Esophagus squamous epithelium (tissue), 5 donors: ENCODE measurements around the gene CAPN11. TPM values are rescaled to one million over a fixed set of nuclear protein-coding genes. Genes with fewer than 3 reads are reported as not detected.
A peak's percentile ranks its signal among the peaks of the same experiment; 100 is the strongest.

Experiments
- DNase-seq: peaks from one replicate; lab custom pipeline; 2025; lab: John Stamatoyannopoulos, UW
- H3K27ac ChIP-seq, 4 donors: fragments of 200-600 bp; sonication (generic); one replicate each; pipeline ENCODE4 v1.5.1; 2016 to 2019; ENCODE audit warnings: mild to moderate bottlenecking in 1 of 4
- H3K27me3 ChIP-seq, 4 donors: fragments of 200-600 bp; sonication (generic); 1 replicate in 3 of 4; 2 replicates in 1 of 4; pipeline versions ENCODE4 v1.5.1 to v1.6.0; 2017 to 2021; ENCODE audit warnings: antibody characterized with exemption in 1 of 4
- H3K36me3 ChIP-seq, 3 donors: fragments of 200-600 bp; sonication (generic); one replicate each; pipeline ENCODE4 v1.5.1; 2016 to 2019
- H3K4me1 ChIP-seq, 3 donors: fragments of 200-600 bp; sonication (generic); one replicate each; pipeline ENCODE4 v1.5.1; 2017 to 2019
- H3K4me3 ChIP-seq, 4 donors: fragments of 200-600 bp; sonication (generic); 1 replicate in 3 of 4; 2 replicates in 1 of 4; pipeline ENCODE4 v1.5.1; 2016 to 2019; ENCODE audit warnings: mild to moderate bottlenecking in 2 of 4, moderate library complexity in 1 of 4
- H3K9me3 ChIP-seq, 3 donors: fragments of 200-600 bp; sonication (generic); one replicate each; pipeline ENCODE4 v1.5.1; 2016 to 2019
- CTCF ChIP-seq, 6 experiments: fragments of 450-650 bp in 4 of 6; fragments of 200-600 bp in 2 of 6; sonication (generic) in 2 of 6; IDR thresholded peaks; one replicate each; pipeline ENCODE4 v1.5.1; 2016 to 2019; ENCODE audit warnings: antibody characterized with exemption in 6 of 6, mild to moderate bottlenecking in 4 of 6, moderate library complexity in 4 of 6
- POLR2A ChIP-seq, 4 donors: fragments of 450-650 bp; IDR thresholded peaks; one replicate each; pipeline ENCODE4 v1.6.1; 2017; ENCODE audit warnings: antibody characterized with exemption in 4 of 4, mild to moderate bottlenecking in 4 of 4, moderate library complexity in 3 of 4
- WGBS, 2 donors: methylation state at CpG; one replicate each; pipeline ENCODE4 v1.1.5; 2018; 5-methylcytosine and 5-hydroxymethylcytosine counted together
- intact Hi-C: fragments of 100-400 bp; cut with DNase I; formaldehyde crosslinking; loops from one replicate; pipeline ENCODE4 v1.15.0; 2022
- total RNA-seq, 4 donors: library from RNA; depleted of rRNA; stranded (reverse); fragments of >200 nt; gene quantifications; one replicate each; pipeline ENCODE4 v1.1.0, GENCODE V29; 2016
- donor health status: DM: yes; HTN: yes; CAD: no.

CAPN11 gene
- total RNA-seq, 4 donors from 2014 or later = 0.57 to 1.00 TPM; not detected in 2

- peaks cover 0 to 14% (median 0%) of the 10 kb centered on the region in 3 donors for H3K4me1 ChIP-seq
- H3K9me3 ChIP-seq = no peaks in the 10 kb centered on the region
- no peaks in the 10 kb centered on the region for H3K36me3 ChIP-seq
- H3K4me3 ChIP-seq = no peak overlapping the region
- H3K27ac ChIP-seq = no peak overlapping the region
- H3K27me3 ChIP-seq = no peaks in the 10 kb centered on the region
- TF ChIP-seq CTCF (IDR thresholded peaks at IDR 0.05) (no peak), POLR2A (IDR thresholded peaks at IDR 0.05) (no peak)
- WGBS, 2 donors = 88 to 96% methylated on average over 5 to 6 of the region's 6 CpGs
- intact Hi-C loops = no loop called here
- DNase-seq = no peak
These were observed 49.3 kb downstream of the CAPN11 start for GRCh38 chr6:44207966-44208365.

GRCh38 chr6:44211284-44211683 is 52.7 kb downstream of the CAPN11 start:
- no peaks in the 10 kb centered on the region for H3K36me3 ChIP-seq
- H3K9me3 ChIP-seq = no peaks in the 10 kb centered on the region
- TF ChIP-seq POLR2A (IDR thresholded peaks at IDR 0.05) (no peak), CTCF (IDR thresholded peaks at IDR 0.05) (no peak)
- 64 to 97% methylated on average over 3 of the region's 3 CpGs for WGBS, 2 donors
- H3K27me3 ChIP-seq = no peaks in the 10 kb centered on the region
- H3K4me1 ChIP-seq = peaks cover 0 to 9% (median 0%) of the 10 kb centered on the region in 3 donors
- no peak overlapping the region for H3K27ac ChIP-seq
- H3K4me3 ChIP-seq = no peak overlapping the region
- DNase-seq = no peak
- intact Hi-C loops = no loop called here

- Histone ChIP-seq H3K27me3 (no peaks in the 10 kb centered on the region), H3K27ac (no peak overlapping the region), H3K9me3 (no peaks in the 10 kb centered on the region), H3K36me3 (no peaks in the 10 kb centered on the region), H3K4me3 (no peak overlapping the region), H3K4me1 (peaks cover 18 to 31% (median 25%) of the 10 kb centered on the region in 3 donors)
- no peak for DNase-seq
- TF ChIP-seq POLR2A (IDR thresholded peaks at IDR 0.05) (no peak), CTCF (IDR thresholded peaks at IDR 0.05) (no peak)
- intact Hi-C loops = no loop called here
- WGBS, 2 donors = 90% methylated on average over 6 of the region's 6 CpGs
These were observed 55.7 kb downstream of the CAPN11 start for GRCh38 chr6:44214307-44214706.

- no peaks in the 10 kb centered on the region for H3K36me3 ChIP-seq
- TF ChIP-seq POLR2A (IDR thresholded peaks at IDR 0.05) = no peak
- TF ChIP-seq CTCF (IDR thresholded peaks at IDR 0.05) = no peak
- H3K27me3 ChIP-seq = no peaks in the 10 kb centered on the region
- H3K27ac ChIP-seq = peak within 1 kb of the TSS in 3 of 4 donors; percentile 86 to 95 (median 90)
- intact Hi-C loops = no loop called here
- H3K4me1 ChIP-seq = peaks cover 37 to 56% (median 42%) of the 10 kb centered on the region in 3 donors
- WGBS, 2 donors = 16 to 23% methylated on average over 4 to 5 of the region's 7 CpGs
- H3K4me3 ChIP-seq = no peak within 1 kb of the TSS
- DNase-seq = no peak
- no peaks in the 10 kb centered on the region for H3K9me3 ChIP-seq
These were observed 58.2 kb downstream of the CAPN11 start, which contains the start of gene MYMX for GRCh38 chr6:44216677-44217331. MYMX (plus strand) TSS chr6:44216926; CDS start chr6:44217472, 546 bp downstream.

- WGBS, 2 donors = 50 to 59% methylated on average over 2 to 6 of the region's 16 CpGs
- DNase-seq = no peak
- Histone ChIP-seq H3K4me3 (no peak overlapping the region), H3K36me3 (no peaks in the 10 kb centered on the region), H3K4me1 (peaks cover 45 to 64% (median 49%) of the 10 kb centered on the region in 3 donors), H3K9me3 (no peaks in the 10 kb centered on the region), H3K27me3 (no peaks in the 10 kb centered on the region), H3K27ac (peak overlapping the region in 3 of 4 donors; percentile 86 to 95 (median 90))
- no peak for TF ChIP-seq CTCF (IDR thresholded peaks at IDR 0.05)
- TF ChIP-seq POLR2A (IDR thresholded peaks at IDR 0.05) = no peak
- intact Hi-C loops = no loop called here
These were observed 58.9 kb downstream of the CAPN11 start for GRCh38 chr6:44217332-44218143.
